ENCODE measurements around the gene FOXP1. TPM values are rescaled to one million over a fixed set of nuclear protein-coding genes. Genes with fewer than 3 reads are reported as not detected.

FOXP1 gene
- total and polyA plus RNA-seq, 2 of the 8 experiments (the other 6 are each of a cell fraction or from before 2014, with no cell fraction given) = 13.9 to 25.4 TPM

DNA sequence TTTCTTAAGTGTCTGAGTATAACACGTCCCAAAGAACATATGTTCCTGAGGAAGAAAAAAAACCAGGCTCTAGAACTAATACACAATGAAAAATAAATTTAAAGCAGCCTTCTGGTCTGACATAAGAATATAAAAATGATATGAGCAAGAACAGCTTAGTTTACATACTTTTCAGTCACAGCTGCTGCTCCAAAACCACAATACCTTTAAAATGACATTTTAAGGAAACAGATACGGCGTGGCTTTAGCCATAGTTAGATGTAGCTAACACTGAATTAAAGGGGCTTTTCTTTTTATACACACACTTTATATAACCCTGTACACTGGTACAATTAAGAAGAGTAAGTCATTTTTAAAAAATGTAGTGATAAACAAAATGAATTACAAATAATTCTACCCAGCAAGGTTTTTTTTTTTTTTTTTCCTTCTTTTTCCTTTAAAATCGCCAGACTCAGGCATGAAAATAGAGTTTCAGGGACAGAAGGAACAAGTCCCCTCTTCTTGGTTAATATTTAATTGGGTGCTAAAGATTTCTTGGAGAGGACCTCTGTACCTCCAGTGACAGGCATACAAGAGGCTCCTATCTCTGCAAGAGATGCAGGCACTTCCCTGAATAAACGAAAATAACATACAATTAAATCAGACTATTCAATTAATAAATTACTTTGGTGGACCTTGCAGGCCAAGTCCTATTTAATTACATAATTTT, 265.6 kb downstream of the FOXP1 start:
- Histone ChIP-seq H3K18ac (ENCODE audit: extremely low read depth, low read length) (no peak overlapping the region), H2BK5ac (ENCODE audit: low read depth, low read length) (no peak overlapping the region), H2BK15ac (ENCODE audit: low read length) (no peak overlapping the region), H3K27me3 (replicated peaks in 1 of 4; ENCODE audit: control insufficient read depth in 3 of 4, extremely low read depth in 1 of 4, insufficient read depth in 3 of 4, low read length in 3 of 4) (no peaks in the 10 kb centered on the region; a peak in 1 of 7 replicates), H3K79me2 (ENCODE audit: control insufficient read depth in 1 of 2, insufficient read depth in 2 of 2, low read length in 2 of 2) (no peaks in the 10 kb centered on the region), H3K9me3 (ENCODE audit: insufficient read depth in 2 of 2, low read depth in 1 of 2, low read length in 1 of 2) (no peaks in the 10 kb centered on the region), H3K9ac (replicated peaks in 1 of 4; ENCODE audit: extremely low read depth in 1 of 4, low read depth in 3 of 4, low read length in 3 of 4) (no peak overlapping the region), H3K4me1 (replicated peaks in 1 of 4; ENCODE audit: control insufficient read depth in 3 of 4, insufficient read depth in 4 of 4, low read length in 3 of 4) (no peaks in the 10 kb centered on the region; a peak in 1 of 7 replicates), H3K36me3 (ENCODE audit: control insufficient read depth in 2 of 4, insufficient read depth in 4 of 4, low read length in 3 of 4) (no peaks in the 10 kb centered on the region), H4K91ac (replicated peaks; ENCODE audit: insufficient read length, low read length) (no peak overlapping the region), H4K5ac (ENCODE audit: insufficient read length, low read depth, low read length) (no peak overlapping the region), H3K23ac (ENCODE audit: insufficient read length) (no peak overlapping the region), H2AFZ (ENCODE audit: low read length) (no peak overlapping the region), H2BK12ac (ENCODE audit: low read depth, low read length) (no peak overlapping the region), H3K56ac (replicated peaks; ENCODE audit: insufficient read length, low read depth, low read length) (no peak overlapping the region), H3K4me3 (ENCODE audit: extremely low read depth in 1 of 4, insufficient read depth in 2 of 4, low read depth in 3 of 4, low read length in 4 of 4) (no peak overlapping the region), H3K14ac (ENCODE audit: insufficient read length) (no peak overlapping the region), H3K27ac (ENCODE audit: low read depth, low read length) (no peak overlapping the region), H4K20me1 (replicated peaks in 1 of 2; ENCODE audit: control insufficient read depth in 1 of 2, insufficient read depth in 2 of 2, low read length in 2 of 2) (no peaks in the 10 kb centered on the region), H3K4ac (replicated peaks; ENCODE audit: insufficient read length, low read depth, low read length) (no peak overlapping the region), H4K8ac (ENCODE audit: extremely low read depth, insufficient read depth, low read length) (no peak overlapping the region), H2BK20ac (ENCODE audit: low read length) (no peak overlapping the region), H3K23me2 (ENCODE audit: low read depth, low read length) (no peaks in the 10 kb centered on the region), H2AK5ac (ENCODE audit: low read depth, low read length) (no peak overlapping the region), H3K79me1 (ENCODE audit: low read depth, low read length) (no peaks in the 10 kb centered on the region), H3K4me2 (ENCODE audit: insufficient read depth in 1 of 2, low read depth in 2 of 2, low read length in 2 of 2) (no peak overlapping the region), H2BK120ac (replicated peaks; ENCODE audit: low read depth, low read length) (no peak overlapping the region)
- DNase-seq (ENCODE audit: low read depth in 1 of 2, low spot score in 2 of 2) (no peak), FAIRE-seq (no peak)
- 77% methylated on average over 5 of the region's 5 CpGs; no CpG with 5 or more reads in 1 of the 2 experiments for WGBS, 2 experiments (ENCODE audit: extremely low coverage in 1 of 2, insufficient coverage in 1 of 2, insufficient read length in 1 of 2, insufficient replicate concordance in 2 of 2, low coverage in 1 of 2, low lambda C conversion rate in 2 of 2, missing lambda C conversion rate in 1 of 2)
- CTCF ChIA-PET (ENCODE audit: partially characterized antibody) = interaction anchor here (0.6 kb wide), 1 partner anchor 194 kb away, joined by 3 read pairs; no protein-coding TSS in a partner anchor
- POLR2A ChIA-PET (ENCODE audit: partially characterized antibody) = no interaction called here
- no peak for TF ChIP-seq SUZ12 (IDR thresholded peaks at IDR 0.05; ENCODE audit: low read length)
- TF ChIP-seq, protein P1, sequence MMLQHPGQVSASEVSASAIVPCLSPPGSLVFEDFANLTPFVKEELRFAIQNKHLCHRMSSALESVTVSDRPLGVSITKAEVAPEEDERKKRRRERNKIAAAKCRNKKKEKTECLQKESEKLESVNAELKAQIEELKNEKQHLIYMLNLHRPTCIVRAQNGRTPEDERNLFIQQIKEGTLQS (IDR thresholded peaks at IDR 0.05; ENCODE audit: insufficient read depth, low read depth, low read length) = no peak
- no peak for TF ChIP-seq HDAC2 (IDR thresholded peaks at IDR 0.05; ENCODE audit: borderline replicate concordance in 1 of 2, low read depth in 2 of 2, low read length in 2 of 2)
- TF ChIP-seq MAFK (IDR thresholded peaks at IDR 0.05; ENCODE audit: low read depth, low read length) = no peak
- TF ChIP-seq EGR1 (IDR thresholded peaks at IDR 0.05; ENCODE audit: borderline replicate concordance, low read depth, low read length) = no peak
- no peak for TF ChIP-seq SRF (IDR thresholded peaks at IDR 0.05; ENCODE audit: low read depth, low read length)
- TF ChIP-seq RBBP5 (IDR thresholded peaks at IDR 0.05; ENCODE audit: borderline replicate concordance, low read depth, low read length) = no peak
- no peak for TF ChIP-seq RAD21 (IDR thresholded peaks at IDR 0.05 in 1 of 2, conservative IDR thresholded peaks at IDR 0.05 in 1 of 2; ENCODE audit: low read depth in 2 of 2, low read length in 2 of 2)
- TF ChIP-seq RXRA (IDR thresholded peaks at IDR 0.05; ENCODE audit: insufficient read depth, low read depth, low read length) = no peak
- no peak for TF ChIP-seq SP4 (IDR thresholded peaks at IDR 0.05; ENCODE audit: low read length)
- no peak for TF ChIP-seq SAP30 (IDR thresholded peaks at IDR 0.05; ENCODE audit: insufficient read depth, insufficient replicate concordance, low read length)
- no peak for TF ChIP-seq CHD1 (IDR thresholded peaks at IDR 0.05; ENCODE audit: low read depth, low read length)

All from H1 (cell line).